Type B pancreatic cell (in vitro differentiated cells): ENCODE measurements around the gene SNX30. TPM values are rescaled to one million over a fixed set of nuclear protein-coding genes. Genes with fewer than 3 reads are reported as not detected.

Source experiments
- DNase-seq: peaks from one replicate; pipeline ENCODE4 v3.0.0; 2021; ENCODE audit warnings: mixed read lengths; ENCODE audit not compliant: unreplicated experiment; ENCODE audit errors: extremely low spot score
- H3K27ac Mint-ChIP-seq: 2 replicates; pipeline ENCODE4 v1.8.0; 2021; ENCODE audit warnings: mild to moderate bottlenecking, mixed read lengths
- H3K27me3 Mint-ChIP-seq: 2 replicates; pipeline ENCODE4 v1.8.0; 2021; ENCODE audit warnings: mixed read lengths
- H3K36me3 Mint-ChIP-seq: 2 replicates; pipeline ENCODE4 v1.8.0; 2021; ENCODE audit warnings: mixed read lengths
- H3K4me1 Mint-ChIP-seq: one replicate; pipeline ENCODE4 v1.8.0; 2021; ENCODE audit warnings: mixed read lengths; ENCODE audit not compliant: unreplicated experiment
- H3K4me3 Mint-ChIP-seq: 2 replicates; pipeline ENCODE4 v1.8.0; 2021; ENCODE audit warnings: mild to moderate bottlenecking, mixed read lengths
- H3K9me3 Mint-ChIP-seq: 2 replicates; pipeline ENCODE4 v1.8.0; 2021; ENCODE audit warnings: mixed read lengths
- CTCF ChIP-seq: fragments of 200-600 bp; sonication (generic); conservative IDR thresholded peaks from 2 replicates; pipeline ENCODE4 v1.5.0; 2021; ENCODE audit warnings: antibody characterized with exemption, mild to moderate bottlenecking
- total RNA-seq: library from RNA; stranded (reverse); gene quantifications from 2 replicates; pipeline ENCODE4 v1.2.1, GENCODE V29; 2021; ENCODE audit warnings: low replicate concordance

The SNX30 gene
- total RNA-seq, 1 donor from 2014 or later, result 10.6 TPM

- no peak for TF ChIP-seq CTCF
- no peak overlapping the region for H3K4me3 Mint-ChIP-seq
- peaks cover 9% of the 10 kb centered on the region for H3K9me3 Mint-ChIP-seq
- H3K27ac Mint-ChIP-seq, result no peak overlapping the region
- no peaks in the 10 kb centered on the region for H3K27me3 Mint-ChIP-seq
- no peaks in the 10 kb centered on the region for H3K36me3 Mint-ChIP-seq
- DNase-seq, result no peak
- H3K4me1 Mint-ChIP-seq, result peaks cover 6% of the 10 kb centered on the region
Measured at GRCh38 chr9:112789891-112790774, 39.6 kb downstream of the SNX30 start.

- Mint-ChIP-seq H3K36me3 (no peaks in the 10 kb centered on the region), H3K27me3 (no peaks in the 10 kb centered on the region), H3K4me1 (no peaks in the 10 kb centered on the region), H3K27ac (no peak overlapping the region), H3K9me3 (no peaks in the 10 kb centered on the region), H3K4me3 (no peak overlapping the region)
- no peak for TF ChIP-seq CTCF
- DNase-seq, result no peak
Measured at GRCh38 chr9:112792670-112793069, 42.1 kb downstream of the SNX30 start.

GRCh38 chr9:112793213-112793810 is 42.8 kb downstream of the SNX30 start:
- no peaks in the 10 kb centered on the region for H3K4me1 Mint-ChIP-seq
- H3K27ac Mint-ChIP-seq, result no peak overlapping the region
- no peaks in the 10 kb centered on the region for H3K36me3 Mint-ChIP-seq
- no peaks in the 10 kb centered on the region for H3K27me3 Mint-ChIP-seq
- no peak for DNase-seq
- TF ChIP-seq CTCF, result peak; percentile 66
- H3K4me3 Mint-ChIP-seq, result no peak overlapping the region
- no peaks in the 10 kb centered on the region for H3K9me3 Mint-ChIP-seq

GRCh38 chr9:112794731-112795130 is 44.2 kb downstream of the SNX30 start:
- no peak for DNase-seq
- TF ChIP-seq CTCF, result no peak
- Mint-ChIP-seq H3K36me3 (no peaks in the 10 kb centered on the region), H3K4me1 (no peaks in the 10 kb centered on the region), H3K9me3 (no peaks in the 10 kb centered on the region), H3K27me3 (no peaks in the 10 kb centered on the region), H3K4me3 (no peak overlapping the region), H3K27ac (no peak overlapping the region)

- H3K36me3 Mint-ChIP-seq, result no peaks in the 10 kb centered on the region
- H3K9me3 Mint-ChIP-seq, result no peaks in the 10 kb centered on the region
- no peaks in the 10 kb centered on the region for H3K4me1 Mint-ChIP-seq
- no peaks in the 10 kb centered on the region for H3K27me3 Mint-ChIP-seq
- no peak overlapping the region for H3K4me3 Mint-ChIP-seq
- H3K27ac Mint-ChIP-seq, result no peak overlapping the region
- no peak for DNase-seq
- no peak for TF ChIP-seq CTCF
Measured at GRCh38 chr9:112795921-112796320, 45.4 kb downstream of the SNX30 start.
